Kidney (tissue), 14 donors: Measurements from ENCODE around the gene NEURL1. TPM values are rescaled to one million over a fixed set of nuclear protein-coding genes. Genes with fewer than 3 reads are reported as not detected.

Source experiments
- DNase-seq, 5 donors: peaks; one replicate each; pipeline ENCODE4 v3.0.0-alpha.2; 2013 to 2020
- FAIRE-seq: peaks from 2 replicates; lab custom pipeline; 2012; peaks lifted over from hg19 to GRCh38; lab: Jason Lieb, UNC
- H3K27ac ChIP-seq, 2 donors: one replicate each; pipeline ENCODE4 v1.7.0; 2013; ENCODE audit warnings: low read depth in 2 of 2, low read length in 2 of 2, inconsistent platforms in 1 of 2
- H3K27me3 ChIP-seq: one replicate; pipeline ENCODE4 v1.7.1; 2013; ENCODE audit warnings: low read length, inconsistent platforms; ENCODE audit not compliant: control insufficient read depth, insufficient read depth
- H3K36me3 ChIP-seq, 3 donors: one replicate each; pipeline versions ENCODE4 v1.7.0 to v1.7.1; 2013; ENCODE audit warnings: low read length in 3 of 3, control low read depth in 1 of 3, inconsistent platforms in 1 of 3; ENCODE audit not compliant: insufficient read depth in 3 of 3, control insufficient read depth in 2 of 3
- H3K4me1 ChIP-seq, 3 donors: one replicate each; pipeline versions ENCODE4 v1.7.0 to v1.7.1; 2013; ENCODE audit warnings: low read length in 3 of 3, inconsistent platforms in 1 of 3, low read depth in 1 of 3; ENCODE audit not compliant: control insufficient read depth in 2 of 3, insufficient read depth in 2 of 3
- H3K4me3 ChIP-seq, 3 donors: one replicate each; pipeline versions ENCODE4 v1.7.0 to v1.8.1; 2013; ENCODE audit warnings: low read length in 3 of 3, control low read depth in 1 of 3, inconsistent platforms in 1 of 3
- H3K9ac ChIP-seq, 3 donors: one replicate each; pipeline versions ENCODE4 v1.7.0 to v1.7.1; 2013; ENCODE audit warnings: low read length in 3 of 3, control low read depth in 1 of 3, inconsistent platforms in 1 of 3
- H3K9me3 ChIP-seq, 3 donors: one replicate each; pipeline versions ENCODE4 v1.7.0 to v1.7.1; 2013; ENCODE audit warnings: low read length in 3 of 3, control low read depth in 1 of 3, inconsistent platforms in 1 of 3; ENCODE audit not compliant: control insufficient read depth in 2 of 3, insufficient read depth in 1 of 3
- CTCF ChIP-seq: IDR thresholded peaks from 3 replicates; pipeline ENCODE4 v1.5.1; 2012; ENCODE audit warnings: mild to moderate bottlenecking, moderate library complexity, borderline replicate concordance; ENCODE audit not compliant: insufficient read depth; ENCODE audit errors: extremely low read depth
- intact Hi-C: fragments of 100-400 bp; cut with DNase I; formaldehyde crosslinking; loops from one replicate; pipeline ENCODE4 v1.11.1; 2022
- polyA plus RNA-seq: library from polyadenylated mRNA; stranded (reverse); fragments of 350-450 nt; fragmentation: Illumina TruSeq; extraction: RNeasy Lipid Tissue Mini Kit (QIAGEN cat#74804); gene quantifications from one replicate; pipeline ENCODE4 v1.2.3, GENCODE V29; 2014; ENCODE audit warnings: low read depth, low replicate concordance; ENCODE audit not compliant: insufficient read depth
- total RNA-seq: library from RNA; stranded (reverse); fragmentation: NEBNext Ultra II Directional; extraction: Animal tissue kit (Norgen Biotek cat#: 25700); gene quantifications from one replicate; pipeline ENCODE4 v1.2.1, GENCODE V29; 2021
- donor health status: control.
- donor health status: control.
- donor health status: control.
- donor health status: control.
- donor health status: control.
- donor health status: DM: yes; HTN: yes; CAD: no.
- donor health status: Normal renal cell carcinoma (clear cell type).

The NEURL1 gene
- total and polyA plus RNA-seq, 2 donors from 2014 or later, result 1.2 TPM

- H3K9ac ChIP-seq, result no peak overlapping the region
- H3K4me1 ChIP-seq, result peaks cover 0 to 4% (median 0%) of the 10 kb centered on the region in 3 donors
- no peak overlapping the region for H3K27ac ChIP-seq
- no peaks in the 10 kb centered on the region for H3K9me3 ChIP-seq
- FAIRE-seq (no peak), DNase-seq (peak in 1 of 5 donors; percentile 9)
- H3K4me3 ChIP-seq, result no peak overlapping the region
- intact Hi-C loops, result no loop called here
- TF ChIP-seq CTCF, result no peak
- peaks cover 5% of the 10 kb centered on the region for H3K27me3 ChIP-seq
- no peaks in the 10 kb centered on the region for H3K36me3 ChIP-seq
These were observed 5.6 kb downstream of the NEURL1 start for GRCh38 chr10:103498936-103499638.

- DNase-seq (peak in 1 of 5 donors; percentile 31), FAIRE-seq (no peak)
- intact Hi-C loops, result no loop called here
- Histone ChIP-seq H3K27ac (no peak overlapping the region), H3K9ac (no peak overlapping the region), H3K4me3 (no peak overlapping the region), H3K9me3 (no peaks in the 10 kb centered on the region), H3K36me3 (no peaks in the 10 kb centered on the region), H3K4me1 (no peaks in the 10 kb centered on the region), H3K27me3 (peaks cover 5% of the 10 kb centered on the region)
- TF ChIP-seq CTCF, result no peak
These were observed 6.4 kb downstream of the NEURL1 start for GRCh38 chr10:103499881-103500280.

GRCh38 chr10:103500481-103500880 is 7.0 kb downstream of the NEURL1 start:
- FAIRE-seq, result no peak
- Histone ChIP-seq H3K9me3 (no peaks in the 10 kb centered on the region), H3K4me1 (no peaks in the 10 kb centered on the region), H3K9ac (no peak overlapping the region), H3K27ac (no peak overlapping the region), H3K36me3 (no peaks in the 10 kb centered on the region), H3K4me3 (no peak overlapping the region), H3K27me3 (peaks cover 3% of the 10 kb centered on the region)
- no peak for TF ChIP-seq CTCF
- peak in 1 of 5 donors; percentile 25 for DNase-seq
- intact Hi-C loops, result no loop called here
